Stimulated activated naive CD8-positive, alpha-beta T cell treated with anti-CD3 and anti-CD28 coated beads, Interleukin-15, Interleukin-2, amounts not matched to agents 100 ng/mL and 50 ng/mL, for 24 hours (primary cell): ENCODE data around the gene FARP1.

Experiments used
- H3K27ac Mint-ChIP-seq: one replicate; pipeline ENCODE4 v1.8.0; 2021; ENCODE audit warnings: mild to moderate bottlenecking, mixed read lengths
- H3K27me3 Mint-ChIP-seq: one replicate; pipeline ENCODE4 v1.8.0; 2021; ENCODE audit warnings: mixed read lengths
- H3K36me3 Mint-ChIP-seq: one replicate; pipeline ENCODE4 v1.8.0; 2021; ENCODE audit warnings: low read depth, mixed read lengths
- H3K4me1 Mint-ChIP-seq: one replicate; pipeline ENCODE4 v1.8.0; 2021; ENCODE audit warnings: low read depth, mixed read lengths
- H3K4me3 Mint-ChIP-seq: one replicate; pipeline ENCODE4 v1.8.0; 2021; ENCODE audit warnings: mild to moderate bottlenecking, mixed read lengths
- H3K9me3 Mint-ChIP-seq: one replicate; pipeline ENCODE4 v1.8.0; 2021; ENCODE audit warnings: mixed read lengths

FARP1 gene

DNA sequence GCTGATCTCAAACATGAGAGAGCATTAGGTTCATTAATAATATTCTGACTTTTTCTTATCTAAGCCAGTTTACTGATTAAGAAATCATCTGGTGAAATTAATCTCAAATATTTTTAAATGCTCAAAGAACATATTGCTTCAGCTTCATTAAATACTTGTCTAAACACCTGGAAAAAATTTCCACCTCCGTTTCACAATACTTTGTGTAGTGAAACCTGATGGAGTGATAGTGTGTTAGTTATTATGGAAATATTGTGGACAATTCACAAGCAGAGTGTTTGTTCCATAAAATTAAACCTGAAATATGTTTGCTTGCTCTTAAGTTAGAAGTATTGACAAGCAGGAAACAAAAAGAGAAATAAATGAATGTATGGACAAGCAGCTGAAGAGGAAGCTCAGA is 91.5 kb downstream of the FARP1 start:
- no peaks in the 10 kb centered on the region for H3K36me3 Mint-ChIP-seq
- H3K27me3 Mint-ChIP-seq: peaks cover 3% of the 10 kb centered on the region
- no peaks in the 10 kb centered on the region for H3K4me1 Mint-ChIP-seq
- H3K9me3 Mint-ChIP-seq: no peaks in the 10 kb centered on the region
- no peak overlapping the region for H3K4me3 Mint-ChIP-seq
- H3K27ac Mint-ChIP-seq: no peak overlapping the region

DNA sequence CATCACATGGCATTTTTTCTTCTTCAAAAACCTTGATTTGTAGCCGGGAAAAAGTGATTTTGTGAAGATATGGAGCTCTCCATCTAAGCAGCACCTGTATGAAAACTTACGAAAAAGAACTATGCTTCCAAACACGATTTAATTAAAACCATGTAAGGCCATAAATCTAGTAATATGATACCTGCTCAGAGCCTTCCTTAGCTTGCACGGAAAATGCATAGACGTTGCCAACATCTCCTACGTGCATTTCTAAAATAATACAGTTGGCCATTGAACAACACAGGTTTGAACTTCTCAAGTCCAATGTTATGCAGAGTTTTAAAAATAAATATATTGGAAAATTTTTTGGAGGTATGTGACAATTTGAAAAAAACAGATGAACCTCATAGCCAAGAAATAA is 93.3 kb downstream of the FARP1 start:
- peaks cover 8% of the 10 kb centered on the region for H3K27me3 Mint-ChIP-seq
- no peaks in the 10 kb centered on the region for H3K9me3 Mint-ChIP-seq
- H3K4me3 Mint-ChIP-seq: no peak overlapping the region

DNA sequence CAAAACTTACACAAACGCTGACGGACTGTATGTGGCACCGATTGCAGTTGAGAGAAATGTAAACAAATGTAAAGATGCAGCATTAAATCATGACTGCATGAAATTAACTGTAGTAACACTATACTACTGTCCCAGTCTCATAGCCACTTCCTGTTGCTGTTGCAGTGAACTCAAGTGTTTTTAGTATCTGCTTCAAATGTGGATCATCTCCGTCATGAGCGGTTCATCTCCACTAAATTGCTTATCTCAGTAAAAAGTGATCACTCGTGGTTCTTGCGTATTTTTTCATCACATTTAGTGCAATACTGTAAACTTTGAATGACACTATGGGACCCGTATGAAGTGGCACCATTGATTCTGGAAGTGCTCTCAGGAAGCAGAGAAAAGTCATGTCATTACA is 94.4 kb downstream of the FARP1 start:
- H3K9me3 Mint-ChIP-seq: no peaks in the 10 kb centered on the region
- no peaks in the 10 kb centered on the region for H3K36me3 Mint-ChIP-seq
- H3K27me3 Mint-ChIP-seq: peaks cover 5% of the 10 kb centered on the region
- H3K4me3 Mint-ChIP-seq: no peak overlapping the region
- H3K27ac Mint-ChIP-seq: no peak overlapping the region
- H3K4me1 Mint-ChIP-seq: no peaks in the 10 kb centered on the region

More for the DNA sequence above, 93.3 kb downstream of the FARP1 start:
- H3K36me3 Mint-ChIP-seq: no peaks in the 10 kb centered on the region
- H3K27ac Mint-ChIP-seq: no peak overlapping the region
- H3K4me1 Mint-ChIP-seq: no peaks in the 10 kb centered on the region

DNA sequence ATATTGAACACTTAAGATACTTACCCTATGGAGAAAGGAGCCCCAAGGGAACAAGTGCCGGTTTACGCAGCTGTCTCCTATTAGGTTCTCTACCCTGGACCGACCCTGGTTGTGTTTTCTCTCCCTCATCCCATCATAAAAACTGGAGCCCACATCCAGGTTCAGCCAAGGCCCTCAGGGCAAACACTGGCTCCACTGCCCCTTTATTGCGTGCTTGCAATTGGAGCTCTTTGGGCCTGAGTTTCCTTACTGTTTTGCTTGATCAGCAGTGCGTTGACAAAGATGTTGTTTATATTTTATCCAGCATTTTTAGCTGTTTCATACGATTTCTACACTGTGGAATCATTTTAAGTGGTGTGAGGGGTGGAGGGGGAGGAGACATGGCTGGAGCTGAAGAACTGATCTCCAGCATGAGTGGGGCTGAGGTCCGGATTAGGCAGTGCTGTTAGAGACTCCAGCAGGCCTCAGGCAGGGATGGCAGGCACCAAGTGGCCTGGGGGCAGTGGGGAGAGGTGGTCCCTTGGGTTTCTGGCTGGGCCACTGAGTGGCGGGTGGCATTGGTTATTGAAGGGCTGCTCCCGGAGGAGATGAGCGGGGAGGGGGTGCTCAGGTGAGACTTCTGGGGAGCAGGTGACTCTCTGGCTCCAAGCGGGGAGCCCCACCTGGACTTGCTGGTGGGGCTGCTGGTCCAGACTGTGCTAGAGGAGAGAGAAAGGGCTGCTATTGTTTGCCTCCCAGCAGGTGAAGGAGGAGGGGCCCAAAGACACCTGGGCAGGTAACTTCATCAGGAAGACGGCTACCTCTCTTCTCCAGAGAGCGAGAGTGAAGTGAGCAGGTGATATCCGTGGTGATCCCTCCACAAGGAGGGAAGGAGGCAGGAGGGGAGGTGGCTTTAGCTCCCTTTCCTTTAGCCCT is 96.5 kb downstream of the FARP1 start:
- Mint-ChIP-seq H3K36me3 (no peaks in the 10 kb centered on the region), H3K4me1 (no peaks in the 10 kb centered on the region), H3K27me3 (peaks cover 5% of the 10 kb centered on the region), H3K27ac (no peak overlapping the region), H3K4me3 (no peak overlapping the region), H3K9me3 (no peaks in the 10 kb centered on the region)

DNA sequence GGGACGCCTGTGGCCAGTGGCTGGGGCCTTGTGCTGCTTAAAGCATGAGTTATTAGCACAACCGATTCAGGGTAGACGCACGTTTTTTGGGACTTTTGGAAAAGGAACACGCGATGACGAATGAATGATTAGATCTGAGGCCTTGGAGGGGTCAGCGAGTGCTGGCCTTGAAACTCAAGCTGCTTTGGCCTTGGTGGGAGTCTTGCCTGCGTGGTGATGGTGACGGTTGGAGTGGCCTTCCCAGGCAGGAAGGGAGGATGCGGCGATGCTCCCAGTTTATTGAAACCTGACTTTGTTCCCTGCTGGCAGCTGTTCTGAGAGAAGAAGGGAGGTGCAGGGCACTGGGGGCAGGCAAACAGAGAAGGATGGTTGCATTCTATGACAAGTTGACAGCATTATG is 97.2 kb downstream of the FARP1 start:
- Mint-ChIP-seq H3K27ac (no peak overlapping the region), H3K36me3 (no peaks in the 10 kb centered on the region), H3K27me3 (peaks cover 5% of the 10 kb centered on the region), H3K4me3 (no peak overlapping the region), H3K4me1 (no peaks in the 10 kb centered on the region), H3K9me3 (no peaks in the 10 kb centered on the region)

DNA sequence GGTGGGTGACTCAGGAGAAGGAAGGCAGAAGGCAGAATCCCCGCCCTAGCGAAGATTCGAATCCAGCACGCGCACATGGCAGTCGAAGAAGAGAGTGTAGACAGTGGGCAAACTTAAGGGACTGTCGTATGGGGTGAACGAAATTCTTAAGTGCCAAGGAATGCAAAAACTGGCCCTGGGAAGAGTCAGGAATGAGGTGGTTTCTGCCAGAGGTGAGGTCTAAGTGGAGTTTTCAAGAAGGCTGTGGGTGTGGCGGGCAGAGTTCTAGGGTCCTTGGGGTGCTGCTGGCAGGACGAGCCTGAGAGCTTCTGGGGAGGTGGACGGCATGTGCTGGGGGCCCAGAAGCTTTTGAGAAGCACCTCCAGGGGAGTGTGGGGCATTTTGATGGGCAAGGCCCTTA is 98.1 kb downstream of the FARP1 start:
- Mint-ChIP-seq H3K27me3 (peaks cover 5% of the 10 kb centered on the region), H3K9me3 (no peaks in the 10 kb centered on the region), H3K27ac (no peak overlapping the region), H3K4me1 (no peaks in the 10 kb centered on the region), H3K36me3 (no peaks in the 10 kb centered on the region), H3K4me3 (no peak overlapping the region)

DNA sequence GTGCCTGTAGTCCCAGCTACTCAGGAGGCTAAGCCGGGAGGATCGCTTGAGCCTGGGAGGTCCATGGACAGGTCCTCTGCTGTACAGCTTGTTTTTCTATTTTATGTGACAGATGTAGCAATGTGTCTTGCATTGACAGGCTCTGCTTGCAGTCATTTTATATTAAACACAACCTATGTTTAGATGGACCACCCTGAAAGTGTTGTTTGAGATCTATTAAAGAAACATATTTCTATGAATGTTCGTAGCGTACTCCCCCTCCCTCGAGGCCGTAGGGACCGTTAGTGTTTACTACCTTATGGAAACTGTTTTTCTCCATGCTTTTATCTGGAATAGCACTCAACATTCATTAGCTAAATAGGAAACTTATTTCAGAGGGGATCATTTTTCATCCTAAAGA is 99.1 kb downstream of the FARP1 start:
- Mint-ChIP-seq H3K36me3 (no peaks in the 10 kb centered on the region), H3K27ac (no peak overlapping the region), H3K4me1 (no peaks in the 10 kb centered on the region), H3K27me3 (peaks cover 5% of the 10 kb centered on the region), H3K4me3 (no peak overlapping the region), H3K9me3 (no peaks in the 10 kb centered on the region)

DNA sequence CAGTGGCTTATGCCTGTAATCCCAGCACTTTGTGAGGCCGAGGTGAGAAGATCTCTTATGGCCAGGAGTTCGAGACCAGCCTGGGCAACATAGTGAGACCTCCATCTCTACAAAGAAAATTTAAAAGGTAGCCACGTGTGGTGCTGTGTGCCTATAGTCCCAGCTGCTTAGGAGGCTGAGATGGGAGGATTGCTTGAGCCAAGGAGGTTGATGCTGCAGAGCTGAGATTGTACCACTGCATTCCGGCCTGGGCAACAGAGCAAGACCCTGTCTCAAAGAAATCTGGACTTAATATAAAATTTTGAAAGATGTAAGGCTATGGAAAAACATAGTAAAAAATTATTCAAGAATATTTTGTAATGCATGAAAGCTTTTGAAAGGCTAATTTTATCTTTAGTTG is 99.5 kb downstream of the FARP1 start:
- Mint-ChIP-seq H3K27ac (no peak overlapping the region), H3K36me3 (no peaks in the 10 kb centered on the region), H3K4me1 (no peaks in the 10 kb centered on the region), H3K27me3 (peaks cover 9% of the 10 kb centered on the region), H3K9me3 (no peaks in the 10 kb centered on the region), H3K4me3 (no peak overlapping the region)

DNA sequence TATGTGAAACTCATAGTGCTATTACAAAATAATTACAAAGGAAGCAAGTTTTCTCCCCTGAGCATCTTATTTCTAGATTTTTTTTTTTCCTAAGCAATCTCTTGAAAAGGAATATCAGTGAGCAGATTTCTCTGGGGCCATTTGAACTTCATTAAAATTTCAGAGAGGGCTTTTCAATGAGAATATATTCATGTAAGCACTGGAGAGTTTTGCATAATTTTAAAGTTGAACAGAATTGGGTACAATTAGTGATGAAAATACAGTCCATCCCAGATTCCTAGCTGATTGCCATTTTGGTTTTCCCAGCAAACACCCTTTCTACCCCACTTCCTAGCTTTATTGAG is 101.0 kb downstream of the FARP1 start:
- Mint-ChIP-seq H3K9me3 (no peaks in the 10 kb centered on the region), H3K27ac (no peak overlapping the region), H3K4me3 (no peak overlapping the region), H3K4me1 (no peaks in the 10 kb centered on the region), H3K36me3 (no peaks in the 10 kb centered on the region), H3K27me3 (peaks cover 10% of the 10 kb centered on the region)

DNA sequence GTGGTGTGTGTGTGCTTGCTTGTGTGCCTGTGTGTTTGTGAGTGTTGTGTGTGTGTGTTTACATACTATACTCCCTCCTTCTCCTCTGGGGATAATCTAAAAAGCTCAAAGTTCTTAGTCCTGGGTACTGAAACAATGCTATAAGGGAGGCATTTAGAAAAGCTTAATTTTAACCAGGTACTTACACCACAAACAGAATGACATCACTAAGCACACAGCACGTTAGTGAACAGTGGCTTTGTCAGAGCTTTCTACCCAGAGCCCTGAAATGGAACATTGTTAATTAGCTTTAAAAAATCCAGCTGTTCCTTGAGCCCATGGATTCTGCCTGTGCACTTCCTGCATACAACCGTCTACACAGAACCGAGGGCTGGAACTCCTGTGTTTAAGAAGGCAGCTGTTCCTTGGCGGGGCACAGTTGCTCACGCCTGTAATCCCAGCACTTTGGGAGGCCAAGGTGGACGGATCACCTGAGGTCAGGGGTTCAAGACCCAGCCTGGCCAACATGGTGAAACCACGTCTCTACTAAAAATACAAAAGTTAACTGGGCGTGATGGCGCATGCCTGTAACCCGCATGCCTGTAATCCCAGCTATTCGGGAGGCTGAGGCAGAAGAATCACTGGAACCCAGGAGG is 103.8 kb downstream of the FARP1 start:
- Mint-ChIP-seq H3K27me3 (peaks cover 4% of the 10 kb centered on the region), H3K36me3 (no peaks in the 10 kb centered on the region), H3K4me1 (no peaks in the 10 kb centered on the region), H3K4me3 (no peak overlapping the region), H3K9me3 (no peaks in the 10 kb centered on the region), H3K27ac (no peak overlapping the region)

DNA sequence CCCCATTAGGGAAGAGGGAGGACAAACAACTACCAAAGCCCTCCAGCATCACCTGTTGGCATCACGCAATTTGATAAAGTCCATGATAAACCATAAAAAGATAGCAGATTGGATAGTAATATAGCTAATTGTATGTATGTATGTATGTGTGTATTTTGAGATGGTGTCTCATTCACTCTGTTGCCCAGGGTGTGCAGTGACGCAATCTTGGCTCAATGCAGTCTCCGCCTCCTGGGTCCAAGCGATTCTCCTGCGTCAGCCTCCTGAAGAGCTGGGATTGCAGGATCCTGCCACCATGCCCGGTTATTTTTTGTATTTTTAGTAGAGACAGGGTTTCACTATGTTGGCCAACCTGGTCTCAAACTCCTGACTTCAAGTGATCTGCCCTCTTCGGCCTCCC is 108.8 kb downstream of the FARP1 start:
- Mint-ChIP-seq H3K4me3 (no peak overlapping the region), H3K27me3 (peaks cover 4% of the 10 kb centered on the region), H3K4me1 (no peaks in the 10 kb centered on the region)

DNA sequence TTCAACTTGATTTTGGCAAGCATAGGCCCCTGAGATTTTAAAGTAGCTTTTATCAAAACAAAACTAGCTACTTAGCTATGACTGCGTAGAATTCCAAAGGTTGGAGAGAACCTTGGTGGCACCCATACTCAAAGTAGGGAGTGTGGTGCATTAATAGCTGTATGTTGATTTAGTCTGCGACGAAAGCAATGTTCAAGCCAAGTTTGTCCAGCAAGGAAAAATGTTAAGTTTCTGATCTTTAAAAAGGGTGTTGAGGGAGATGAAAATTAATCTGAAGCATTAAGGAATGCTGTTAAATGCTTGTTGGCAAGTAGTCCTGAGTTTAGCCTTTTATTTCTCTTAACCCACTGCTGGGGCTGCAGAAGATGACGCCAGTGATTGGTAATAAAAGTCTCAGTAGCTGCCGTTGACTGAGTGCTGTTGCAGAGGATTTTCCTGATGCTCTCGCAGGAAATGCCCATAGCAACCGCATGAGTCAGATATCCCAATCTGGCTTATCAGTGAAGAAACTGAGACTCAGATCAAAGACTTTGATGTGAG is 110.1 kb downstream of the FARP1 start:
- no peaks in the 10 kb centered on the region for H3K9me3 Mint-ChIP-seq
- no peaks in the 10 kb centered on the region for H3K27me3 Mint-ChIP-seq
- no peaks in the 10 kb centered on the region for H3K36me3 Mint-ChIP-seq
- H3K4me3 Mint-ChIP-seq: no peak overlapping the region
- H3K27ac Mint-ChIP-seq: no peak overlapping the region
- no peaks in the 10 kb centered on the region for H3K4me1 Mint-ChIP-seq

More for the DNA sequence above, 108.8 kb downstream of the FARP1 start:
- H3K9me3 Mint-ChIP-seq: no peaks in the 10 kb centered on the region
- H3K36me3 Mint-ChIP-seq: no peaks in the 10 kb centered on the region
- H3K27ac Mint-ChIP-seq: no peak overlapping the region

DNA sequence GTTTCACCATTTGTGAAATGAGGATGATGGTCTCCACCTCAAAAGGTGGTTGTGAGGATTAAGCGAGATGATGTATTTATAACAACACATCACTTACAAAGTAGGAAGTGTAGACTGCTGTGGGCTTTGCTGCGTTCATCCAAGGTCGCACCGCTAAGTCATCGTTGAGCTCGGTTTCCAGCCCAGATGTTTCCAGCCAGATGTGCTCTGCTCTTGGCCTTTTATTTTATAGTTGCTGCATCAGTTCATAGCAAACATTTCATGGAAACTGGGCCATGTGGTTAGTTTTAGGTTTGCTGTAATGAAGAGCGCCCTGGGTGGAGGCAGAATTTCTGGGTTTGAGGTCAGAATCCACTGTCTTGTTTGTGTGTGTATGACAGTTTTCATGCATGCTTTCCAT is 110.6 kb downstream of the FARP1 start:
- Mint-ChIP-seq H3K36me3 (no peaks in the 10 kb centered on the region), H3K9me3 (no peaks in the 10 kb centered on the region), H3K27me3 (no peaks in the 10 kb centered on the region), H3K4me3 (no peak overlapping the region), H3K4me1 (no peaks in the 10 kb centered on the region), H3K27ac (no peak overlapping the region)

DNA sequence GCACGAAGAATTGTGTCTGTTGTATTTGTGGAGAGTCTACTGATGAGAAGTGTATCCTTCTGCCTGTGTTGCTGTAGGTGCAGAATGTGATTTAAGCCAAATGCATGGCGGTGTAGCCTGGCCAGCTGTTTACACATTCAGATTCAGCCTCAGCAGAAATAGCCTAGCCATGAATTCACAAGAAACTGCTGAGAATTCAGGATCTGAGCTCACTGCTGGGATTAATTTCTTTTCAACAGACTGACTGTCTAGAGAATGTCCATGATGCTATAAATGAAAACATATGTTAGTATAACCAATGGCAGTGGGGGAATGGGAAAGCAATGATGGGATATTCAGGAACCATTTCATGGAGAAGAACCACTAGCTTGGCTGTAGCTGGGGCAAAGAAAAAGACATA is 111.6 kb downstream of the FARP1 start:
- Mint-ChIP-seq H3K9me3 (no peaks in the 10 kb centered on the region), H3K4me3 (no peak overlapping the region), H3K27ac (no peak overlapping the region), H3K36me3 (no peaks in the 10 kb centered on the region), H3K4me1 (no peaks in the 10 kb centered on the region), H3K27me3 (no peaks in the 10 kb centered on the region)

DNA sequence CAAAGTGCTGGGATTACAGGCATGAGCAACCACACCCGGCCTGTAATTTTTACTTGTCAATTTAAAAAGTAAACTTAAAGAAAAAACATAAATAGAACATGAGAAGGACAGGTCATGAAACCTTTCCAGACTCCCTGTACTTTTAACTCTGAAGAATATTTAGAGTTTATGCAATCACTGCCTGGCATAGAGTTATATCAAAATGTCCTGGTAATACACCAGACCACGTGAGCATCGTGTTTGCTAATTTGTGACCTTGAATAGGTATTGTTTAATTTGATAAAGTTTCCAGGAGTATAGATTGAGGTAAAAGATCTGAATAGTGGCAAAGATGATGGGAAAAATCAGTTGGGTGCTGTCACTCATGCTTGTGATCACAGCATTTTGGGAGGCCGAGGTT is 115.3 kb downstream of the FARP1 start:
- no peaks in the 10 kb centered on the region for H3K4me1 Mint-ChIP-seq

More for the DNA sequence above, 115.3 kb downstream of the FARP1 start:
- H3K27ac Mint-ChIP-seq: no peak overlapping the region
- H3K27me3 Mint-ChIP-seq: no peaks in the 10 kb centered on the region
- H3K4me3 Mint-ChIP-seq: no peak overlapping the region
- no peaks in the 10 kb centered on the region for H3K36me3 Mint-ChIP-seq
- H3K9me3 Mint-ChIP-seq: no peaks in the 10 kb centered on the region
